Body of pancreas (tissue), 4 donors: ENCODE results near the gene ZC3H13.

Source experiments
- CTCF ChIP-seq, 7 experiments: fragments of 450-650 bp in 4 of 7; fragments of 200-600 bp in 3 of 7; sonication (generic) in 3 of 7; IDR thresholded peaks; one replicate each; pipeline ENCODE4 v1.5.1; 2016 to 2019; ENCODE audit warnings: antibody characterized with exemption in 7 of 7
- POLR2A ChIP-seq, 3 donors: fragments of 450-650 bp; IDR thresholded peaks; one replicate each; pipeline ENCODE4 v1.6.1; 2016; ENCODE audit warnings: antibody characterized with exemption in 3 of 3, mild to moderate bottlenecking in 2 of 3

GRCh38 chr13:46097663-46098062, 45.1 kb upstream of the ZC3H13 start:
- no peak for TF ChIP-seq CTCF (IDR thresholded peaks at IDR 0.05)
- TF ChIP-seq POLR2A (IDR thresholded peaks at IDR 0.05): no peak
